ENCODE measurements around the gene FLNC.

- TF ChIP-seq PAX8 (CRISPR knock-in tag; IDR thresholded peaks at IDR 0.05; ENCODE audit: borderline replicate concordance) (no peak), SP1 (IDR thresholded peaks at IDR 0.05) (no peak), SP1 (CRISPR knock-in tag; IDR thresholded peaks at IDR 0.05) (no peak), EZH2 (conservative IDR thresholded peaks at IDR 0.05; ENCODE audit: low read depth, low read length) (no peak), ZNF207 (IDR thresholded peaks at IDR 0.05; ENCODE audit: borderline replicate concordance) (no peak), REST (IDR thresholded peaks at IDR 0.05; ENCODE audit: borderline replicate concordance in 1 of 2, low read depth in 1 of 2, low read length in 2 of 2) (no peak), ZKSCAN8 (CRISPR knock-in tag; IDR thresholded peaks at IDR 0.05; ENCODE audit: borderline replicate concordance) (no peak), POLR2A (IDR thresholded peaks at IDR 0.05; ENCODE audit: insufficient read depth in 1 of 2, low read depth in 2 of 2, low read length in 2 of 2) (no peak), ZKSCAN1 (IDR thresholded peaks at IDR 0.05; ENCODE audit: low read length) (no peak), SMC3 (IDR thresholded peaks at IDR 0.05; ENCODE audit: low read length) (no peak), ZBTB1 (CRISPR knock-in tag; IDR thresholded peaks at IDR 0.05; ENCODE audit: borderline replicate concordance) (no peak), CHD4 (IDR thresholded peaks at IDR 0.05; ENCODE audit: borderline replicate concordance, low read length) (no peak), NR3C1 (CRISPR knock-in tag; IDR thresholded peaks at IDR 0.05) (no peak)
- TF ChIP-seq, protein P1, sequence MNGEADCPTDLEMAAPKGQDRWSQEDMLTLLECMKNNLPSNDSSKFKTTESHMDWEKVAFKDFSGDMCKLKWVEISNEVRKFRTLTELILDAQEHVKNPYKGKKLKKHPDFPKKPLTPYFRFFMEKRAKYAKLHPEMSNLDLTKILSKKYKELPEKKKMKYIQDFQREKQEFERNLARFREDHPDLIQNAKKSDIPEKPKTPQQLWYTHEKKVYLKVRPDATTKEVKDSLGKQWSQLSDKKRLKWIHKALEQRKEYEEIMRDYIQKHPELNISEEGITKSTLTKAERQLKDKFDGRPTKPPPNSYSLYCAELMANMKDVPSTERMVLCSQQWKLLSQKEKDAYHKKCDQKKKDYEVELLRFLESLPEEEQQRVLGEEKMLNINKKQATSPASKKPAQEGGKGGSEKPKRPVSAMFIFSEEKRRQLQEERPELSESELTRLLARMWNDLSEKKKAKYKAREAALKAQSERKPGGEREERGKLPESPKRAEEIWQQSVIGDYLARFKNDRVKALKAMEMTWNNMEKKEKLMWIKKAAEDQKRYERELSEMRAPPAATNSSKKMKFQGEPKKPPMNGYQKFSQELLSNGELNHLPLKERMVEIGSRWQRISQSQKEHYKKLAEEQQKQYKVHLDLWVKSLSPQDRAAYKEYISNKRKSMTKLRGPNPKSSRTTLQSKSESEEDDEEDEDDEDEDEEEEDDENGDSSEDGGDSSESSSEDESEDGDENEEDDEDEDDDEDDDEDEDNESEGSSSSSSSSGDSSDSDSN (CRISPR knock-in tag; IDR thresholded peaks at IDR 0.05), result no peak
- TF ChIP-seq, protein P2, sequence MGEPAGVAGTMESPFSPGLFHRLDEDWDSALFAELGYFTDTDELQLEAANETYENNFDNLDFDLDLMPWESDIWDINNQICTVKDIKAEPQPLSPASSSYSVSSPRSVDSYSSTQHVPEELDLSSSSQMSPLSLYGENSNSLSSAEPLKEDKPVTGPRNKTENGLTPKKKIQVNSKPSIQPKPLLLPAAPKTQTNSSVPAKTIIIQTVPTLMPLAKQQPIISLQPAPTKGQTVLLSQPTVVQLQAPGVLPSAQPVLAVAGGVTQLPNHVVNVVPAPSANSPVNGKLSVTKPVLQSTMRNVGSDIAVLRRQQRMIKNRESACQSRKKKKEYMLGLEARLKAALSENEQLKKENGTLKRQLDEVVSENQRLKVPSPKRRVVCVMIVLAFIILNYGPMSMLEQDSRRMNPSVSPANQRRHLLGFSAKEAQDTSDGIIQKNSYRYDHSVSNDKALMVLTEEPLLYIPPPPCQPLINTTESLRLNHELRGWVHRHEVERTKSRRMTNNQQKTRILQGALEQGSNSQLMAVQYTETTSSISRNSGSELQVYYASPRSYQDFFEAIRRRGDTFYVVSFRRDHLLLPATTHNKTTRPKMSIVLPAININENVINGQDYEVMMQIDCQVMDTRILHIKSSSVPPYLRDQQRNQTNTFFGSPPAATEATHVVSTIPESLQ (CRISPR knock-in tag; conservative IDR thresholded peaks at IDR 0.05), result no peak
Measured at GRCh38 chr7:128838109-128838779, 8.0 kb downstream of the FLNC start.
